ENCODE data around the gene ITGA7.
A peak's percentile ranks its signal among the peaks of the same experiment; 100 is the strongest.

Gene ITGA7

DNA sequence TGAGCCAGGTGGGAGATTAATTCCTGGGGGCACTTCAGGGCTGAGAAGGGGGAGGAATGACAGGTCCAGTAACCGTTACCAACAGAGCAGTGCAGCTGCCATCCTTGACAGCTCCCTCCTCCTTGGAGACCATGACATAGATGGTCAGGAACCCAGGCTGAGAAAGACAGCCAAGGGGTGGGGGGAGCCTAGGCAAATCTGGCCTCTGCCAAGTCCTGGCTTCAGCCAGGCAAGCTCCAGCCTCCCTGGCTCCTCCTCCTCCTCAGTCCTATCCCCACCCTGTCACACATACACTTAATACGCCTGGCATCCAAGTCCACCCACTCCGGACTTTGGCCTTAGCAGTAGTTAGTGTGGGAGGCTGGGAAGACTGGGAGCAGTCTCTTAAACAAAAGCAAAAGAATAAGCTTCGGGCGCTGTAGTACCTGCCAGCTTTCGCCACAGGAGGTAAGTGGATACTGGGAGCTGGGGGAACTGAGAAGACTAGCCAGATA lies 12.4 kb upstream of the ITGA7 start, which contains the start of gene RDH5:
TSS of gene RDH5 (plus strand) at position 323 of the 494 bp plus-strand sequence. CDS start 792 bp downstream, outside the sequence.
- no peak for DNase-seq (ENCODE audit: low read depth in 2 of 3, low spot score in 1 of 3)

DNA sequence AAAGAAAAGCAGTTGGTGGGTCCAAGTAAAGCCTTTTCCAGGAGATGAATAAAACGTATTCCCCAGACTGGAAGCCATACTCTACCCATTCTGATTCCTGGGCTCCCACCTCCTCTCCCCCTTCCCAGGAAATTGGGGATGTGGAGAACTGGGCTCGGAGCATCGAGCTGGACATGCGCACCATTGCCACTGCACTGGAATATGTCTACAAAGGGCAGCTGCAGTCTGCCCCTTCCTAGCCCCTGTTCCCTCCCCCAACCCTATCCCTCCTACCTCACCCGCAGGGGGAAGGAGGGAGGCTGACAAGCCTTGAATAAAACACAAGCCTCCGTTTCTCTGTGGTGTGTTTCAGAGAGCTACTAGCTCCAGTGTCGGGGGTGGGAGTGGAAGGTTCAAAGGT lies 11.7 kb upstream of the ITGA7 start:
- no peak for DNase-seq (ENCODE audit: low read depth in 2 of 3, low spot score in 1 of 3)

DNA sequence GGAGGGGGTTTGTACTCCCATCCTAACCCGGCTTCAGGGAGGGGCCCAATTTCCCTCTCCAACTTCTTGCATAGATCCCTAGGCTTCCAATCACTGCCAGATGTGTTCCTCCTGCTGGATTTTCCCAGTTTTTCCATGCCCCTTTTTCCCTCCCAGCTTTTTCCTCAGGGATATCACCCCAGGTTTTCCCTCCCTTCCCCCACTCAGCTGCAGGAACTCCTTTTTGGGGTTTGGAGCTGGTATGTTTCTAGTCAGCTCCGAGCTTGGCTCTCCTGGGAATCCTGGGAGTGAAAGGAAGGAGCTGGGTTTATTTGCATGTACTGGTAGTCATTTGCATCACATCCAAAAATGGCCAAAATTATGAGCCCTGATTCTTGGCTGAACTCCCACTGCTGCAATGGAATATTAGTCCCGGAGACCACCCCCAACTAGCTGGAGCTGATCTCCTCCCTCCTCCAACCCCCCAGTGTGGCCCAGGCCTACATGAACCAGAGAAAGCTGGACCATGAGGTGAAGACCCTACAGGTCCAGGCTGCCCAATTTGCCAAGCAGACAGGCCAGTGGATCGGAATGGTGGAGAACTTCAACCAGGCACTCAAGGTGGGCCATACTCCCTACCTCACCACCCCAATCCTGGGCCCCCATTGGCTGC lies 11.0 kb upstream of the ITGA7 start:
- no peak for DNase-seq (ENCODE audit: low read depth in 2 of 3, low spot score in 1 of 3)

DNA sequence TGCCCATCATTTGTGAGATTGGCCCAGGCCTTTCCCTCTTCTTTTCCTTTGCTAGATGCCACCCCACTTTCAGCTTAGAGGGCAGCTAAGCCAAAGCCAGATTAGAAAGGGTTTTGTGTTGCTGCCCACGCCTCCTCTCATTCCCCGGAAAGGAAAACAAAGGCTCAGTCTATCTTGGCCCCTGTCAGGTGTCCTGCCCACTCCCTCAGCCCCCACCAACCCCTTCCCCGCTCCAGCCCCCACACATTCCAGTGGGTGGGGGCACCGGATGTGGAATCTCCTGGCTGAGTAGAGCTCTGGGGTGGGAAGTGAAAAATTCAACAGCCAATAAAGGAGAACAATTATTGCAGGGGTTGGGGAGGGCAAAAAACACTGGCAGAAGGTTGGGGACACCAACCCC lies 10.3 kb upstream of the ITGA7 start:
- no peak for DNase-seq (ENCODE audit: low read depth in 2 of 3, low spot score in 1 of 3)

DNA sequence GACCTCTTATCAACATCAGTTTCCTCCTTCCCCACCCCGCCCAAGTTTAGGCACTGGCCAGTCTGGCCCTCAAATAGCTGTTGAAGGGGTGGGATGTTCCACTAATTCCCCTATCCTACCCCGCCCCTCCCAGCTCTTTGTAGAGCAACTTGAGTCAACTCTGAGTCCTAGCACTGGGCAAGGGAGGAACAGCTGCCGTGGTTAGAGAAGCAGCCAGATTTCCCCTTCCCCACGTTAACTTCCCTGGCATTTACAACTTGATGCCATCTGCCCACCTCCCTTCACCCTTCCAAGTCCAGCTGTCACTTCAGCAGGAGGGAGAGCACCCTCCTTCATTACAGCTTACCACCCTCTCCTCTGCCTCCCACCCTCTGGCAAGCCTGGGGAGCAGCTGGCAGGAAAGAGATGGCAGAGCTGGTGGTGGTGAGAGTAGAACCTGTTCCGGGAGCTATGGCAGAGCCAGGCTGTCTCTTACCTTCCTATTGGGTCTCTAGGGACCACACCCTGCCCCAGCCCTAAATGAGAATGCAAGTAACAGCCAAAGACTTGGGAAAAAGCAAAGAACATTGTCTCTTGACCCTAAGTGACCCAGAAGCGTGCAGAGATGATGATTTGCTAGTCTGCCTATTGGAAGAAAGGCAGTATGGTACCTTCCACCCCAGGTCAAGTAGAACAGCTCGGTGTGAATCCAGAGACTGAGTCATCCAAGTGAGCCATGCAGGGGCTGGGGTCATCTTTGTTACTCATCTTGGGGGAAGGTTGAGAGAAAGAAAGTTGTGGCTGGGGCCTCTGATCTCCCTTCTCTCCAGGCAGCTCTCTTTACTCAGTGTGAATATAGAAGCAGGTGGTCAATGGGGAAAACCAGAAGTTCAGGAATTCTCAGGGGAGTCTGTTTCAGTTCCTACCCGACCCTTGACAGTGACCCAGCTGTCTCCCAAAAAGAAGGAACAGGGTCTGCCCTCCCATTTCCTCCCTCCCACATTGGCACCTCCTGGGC lies 9.6 kb upstream of the ITGA7 start:
- no peak for DNase-seq (ENCODE audit: low read depth in 2 of 3, low spot score in 1 of 3)

DNA sequence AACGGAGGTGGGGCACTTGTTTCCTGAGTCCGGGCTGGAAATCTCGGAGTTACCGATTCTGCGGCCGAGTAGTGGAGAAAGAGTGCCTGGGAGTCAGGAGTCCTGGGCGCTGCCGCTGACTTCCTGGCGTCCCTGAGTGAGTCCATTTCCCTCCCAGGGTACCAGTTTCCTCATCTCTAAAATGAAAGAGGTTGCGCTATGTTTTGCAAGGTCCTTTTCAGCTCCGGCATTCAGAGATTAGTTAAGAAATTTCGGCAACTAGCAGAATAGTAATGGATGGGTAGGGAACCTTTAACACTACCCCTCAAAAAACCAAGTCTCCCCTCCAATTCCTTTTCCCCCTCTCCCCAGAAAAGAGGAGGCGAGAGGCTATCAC lies 8.9 kb upstream of the ITGA7 start:
- DNase-seq (ENCODE audit: low read depth in 2 of 3, low spot score in 1 of 3) = no peak

DNA sequence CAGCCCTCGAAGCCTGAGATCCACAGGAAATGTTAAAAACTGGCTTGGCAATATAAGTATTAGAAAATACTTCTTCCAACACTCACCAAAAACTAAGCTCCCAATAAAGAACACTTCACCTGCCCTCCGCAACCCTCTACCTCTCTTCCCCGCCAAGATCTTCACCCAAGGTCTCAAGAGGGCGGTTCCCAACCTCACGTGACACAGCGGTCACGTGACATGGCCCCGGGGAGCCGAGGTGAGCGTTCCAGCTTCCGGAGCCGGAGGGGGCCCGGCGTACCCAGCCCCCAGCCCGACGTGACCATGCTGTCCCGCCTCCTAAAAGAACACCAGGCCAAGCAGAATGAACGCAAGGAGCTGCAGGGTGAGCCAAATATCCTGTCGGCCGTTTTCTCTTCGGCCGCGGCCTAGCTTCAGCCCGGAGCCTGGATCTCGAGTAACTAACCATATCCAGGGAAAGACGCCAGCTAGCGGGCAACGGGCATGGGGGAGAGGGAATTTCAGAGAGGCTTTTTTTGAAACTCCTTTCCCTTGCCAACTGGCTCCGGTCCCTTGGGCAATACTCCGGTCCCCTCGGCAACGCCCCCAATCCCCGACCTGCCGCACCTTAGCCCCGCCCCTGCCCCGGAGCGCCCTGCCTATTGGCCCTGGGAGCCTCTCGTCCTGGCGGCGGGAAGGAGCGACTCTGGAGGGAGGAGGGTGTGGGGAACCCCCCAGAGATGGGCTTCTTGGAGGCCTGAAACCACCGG lies 8.3 kb upstream of the ITGA7 start, which contains the start of gene BLOC1S1:
TSS of gene BLOC1S1 (plus strand) at position 214 of the 749 bp plus-strand sequence. CDS start at position 220, 6 bp downstream.
- DNase-seq (ENCODE audit: low read depth in 2 of 3, low spot score in 1 of 3) = peak; percentile 89 to 95 (median 91)

DNA sequence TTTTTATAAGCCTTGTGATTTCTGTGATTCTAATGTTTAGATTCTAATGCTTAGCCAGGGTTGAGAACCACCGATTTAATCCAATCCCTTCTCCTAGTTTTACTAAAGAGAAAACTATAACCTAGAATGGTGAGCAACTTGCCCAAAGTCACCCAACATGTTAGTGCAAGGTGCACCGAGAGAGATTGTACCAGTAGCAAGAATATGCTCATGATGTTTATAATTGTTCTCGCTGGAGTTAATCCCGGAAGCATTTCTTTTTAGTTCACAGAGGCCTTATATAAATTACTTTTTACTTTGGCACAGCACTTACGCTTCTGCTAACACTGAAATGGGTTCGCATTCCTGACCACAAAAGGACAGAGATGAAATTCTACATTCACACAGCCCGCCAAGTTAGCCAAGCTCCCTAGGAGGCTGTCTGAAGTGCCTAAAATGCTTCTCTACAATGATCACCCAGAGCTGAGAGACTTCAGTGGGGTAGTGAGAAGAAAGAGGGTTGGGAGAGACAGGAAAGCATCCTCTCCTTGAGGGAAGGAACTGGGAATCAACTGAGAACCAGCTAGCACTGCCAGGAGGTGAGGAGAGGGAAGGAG lies 7.6 kb upstream of the ITGA7 start:
- no peak for DNase-seq (ENCODE audit: low read depth in 2 of 3, low spot score in 1 of 3)

DNA sequence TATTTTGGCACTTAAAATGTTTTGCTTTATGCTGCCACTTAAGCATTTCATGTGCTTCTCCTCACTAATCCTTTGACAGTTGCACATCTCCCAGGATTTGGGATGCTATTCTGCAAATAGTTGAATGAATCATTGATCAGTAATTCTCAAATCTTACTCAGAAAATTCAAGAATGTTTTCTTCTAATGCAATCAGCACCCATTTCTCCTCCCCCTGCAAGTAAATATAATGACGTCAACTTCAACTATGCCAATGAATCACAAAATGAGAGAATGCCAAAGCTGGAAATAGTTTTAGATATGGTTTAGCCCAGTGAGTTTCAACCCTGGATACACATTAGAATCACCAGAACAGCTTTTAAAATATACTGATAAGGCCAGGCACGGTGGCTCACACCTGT lies 6.0 kb upstream of the ITGA7 start:
- DNase-seq (ENCODE audit: low read depth in 2 of 3, low spot score in 1 of 3) = no peak

DNA sequence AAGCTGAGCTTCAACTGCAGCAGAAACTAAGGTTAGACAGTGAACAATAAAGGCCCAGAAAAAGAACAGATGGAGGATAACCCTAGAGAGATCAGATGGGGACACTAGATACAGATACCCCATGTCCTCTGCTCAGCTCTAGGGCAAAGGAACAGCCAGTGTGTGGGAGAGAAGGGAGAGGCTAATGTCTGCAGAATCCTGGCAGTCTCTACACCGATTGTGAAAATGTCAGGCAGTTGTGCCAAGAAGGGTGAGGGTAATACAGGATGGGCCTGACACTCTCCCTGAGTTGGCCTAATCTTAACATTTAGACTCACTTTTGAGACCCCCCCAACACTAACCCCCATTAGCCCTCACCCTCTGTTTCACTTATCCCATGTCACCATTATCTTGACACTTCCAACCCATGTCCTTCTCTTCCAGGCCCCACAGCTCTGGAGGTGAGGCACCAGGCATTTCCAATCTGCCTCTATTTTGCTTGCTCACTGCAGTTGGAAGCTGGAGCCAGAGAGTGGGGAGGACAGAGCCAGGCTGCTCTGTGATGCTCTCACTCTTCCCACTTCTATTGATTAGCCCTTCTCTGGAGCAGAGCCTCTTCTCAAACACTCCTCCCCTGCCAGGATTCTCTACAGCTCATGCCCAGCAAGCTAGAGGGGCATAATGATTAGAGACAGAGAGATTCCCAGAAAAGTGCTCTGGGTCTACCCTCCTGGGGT lies 5.2 kb upstream of the ITGA7 start:
- DNase-seq (ENCODE audit: low read depth in 2 of 3, low spot score in 1 of 3) = no peak

DNA sequence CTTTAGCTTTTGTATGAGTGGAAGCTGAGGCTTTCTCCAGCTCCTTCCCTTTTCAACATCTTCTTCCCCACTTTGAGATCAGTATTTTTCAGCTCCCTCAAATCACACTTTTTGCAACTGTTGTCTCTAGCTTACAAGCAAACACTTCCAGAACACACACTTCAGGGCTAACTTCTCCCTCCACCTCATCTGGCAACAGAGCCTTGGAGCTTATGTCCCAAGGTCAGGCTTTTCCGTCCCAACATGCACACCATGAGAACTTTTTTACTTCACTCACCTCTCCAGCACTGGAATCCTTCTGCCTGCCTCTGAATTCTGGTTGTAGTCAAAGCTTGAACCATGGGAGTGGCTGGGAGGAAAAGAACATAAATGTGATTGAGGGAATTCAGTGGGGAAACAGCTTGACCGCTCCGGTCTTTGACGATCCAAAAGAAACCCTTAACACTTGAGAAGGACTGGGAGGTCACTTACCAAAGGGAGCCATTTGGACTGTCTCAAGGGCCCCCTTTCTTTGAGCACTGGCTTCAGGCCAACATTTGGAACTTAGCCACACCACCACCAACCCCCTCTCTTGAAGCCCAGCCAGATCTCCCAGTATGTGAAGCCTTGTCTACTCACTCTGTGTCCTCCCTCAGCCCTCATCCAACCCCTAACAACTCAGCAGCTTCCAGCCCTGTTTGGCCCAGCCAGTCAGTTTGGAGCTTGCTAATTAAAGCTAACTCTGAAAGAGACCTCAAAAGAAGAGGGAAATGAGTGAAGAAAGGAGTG lies 4.3 kb upstream of the ITGA7 start:
- DNase-seq (ENCODE audit: low read depth in 2 of 3, low spot score in 1 of 3) = no peak

DNA sequence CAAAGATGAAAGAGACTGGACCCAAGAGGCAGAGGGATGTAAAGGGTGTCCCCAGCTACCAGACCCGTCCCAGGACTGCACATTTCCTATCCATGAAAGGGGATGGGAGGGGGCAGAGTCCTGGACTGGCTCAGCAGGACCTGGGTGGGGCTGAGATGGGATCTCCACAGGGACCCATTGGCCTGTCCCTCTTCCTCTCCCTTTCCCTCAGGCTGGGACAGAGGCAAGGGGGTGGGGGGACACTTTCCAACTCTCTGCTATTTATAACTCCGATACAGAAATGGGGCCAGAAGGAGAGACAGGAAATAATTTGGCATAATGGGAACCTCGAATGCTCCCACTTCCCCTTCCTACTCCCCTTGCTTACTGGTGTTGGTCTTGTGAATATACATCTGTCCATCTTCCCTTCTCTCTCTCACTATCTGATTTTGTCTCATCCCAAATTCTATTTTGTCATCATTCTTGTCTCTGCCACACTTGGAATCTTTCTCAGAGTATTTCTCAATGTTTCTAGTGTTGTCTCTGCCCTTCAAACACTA lies 1.1 kb upstream of the ITGA7 start:
- no peak for DNase-seq (ENCODE audit: low read depth in 2 of 3, low spot score in 1 of 3)

DNA sequence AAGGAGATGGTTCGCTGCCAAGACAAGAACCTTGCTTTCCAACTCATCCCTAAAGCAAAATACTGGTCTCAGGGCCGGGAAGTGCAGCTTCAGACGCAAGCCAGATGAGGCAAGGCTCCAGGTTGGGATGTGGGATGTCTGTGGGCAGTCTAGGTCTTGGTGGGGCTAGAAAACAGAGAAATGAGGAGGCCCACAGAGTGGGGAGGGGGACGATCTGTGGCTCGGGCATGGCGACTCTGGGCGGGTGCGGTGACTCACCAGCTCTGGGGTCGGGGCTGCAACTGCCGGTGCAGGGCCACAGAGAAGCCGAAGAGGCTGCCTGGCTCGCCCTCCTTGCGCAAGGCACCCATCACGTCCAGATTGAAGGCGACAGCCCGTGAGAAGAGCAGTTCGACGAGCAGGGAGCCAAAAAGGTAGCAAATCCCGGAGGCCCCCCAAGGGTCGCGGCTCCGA lies 459 bp downstream of the ITGA7 start:
- no peak for DNase-seq (ENCODE audit: low read depth in 2 of 3, low spot score in 1 of 3)

DNA sequence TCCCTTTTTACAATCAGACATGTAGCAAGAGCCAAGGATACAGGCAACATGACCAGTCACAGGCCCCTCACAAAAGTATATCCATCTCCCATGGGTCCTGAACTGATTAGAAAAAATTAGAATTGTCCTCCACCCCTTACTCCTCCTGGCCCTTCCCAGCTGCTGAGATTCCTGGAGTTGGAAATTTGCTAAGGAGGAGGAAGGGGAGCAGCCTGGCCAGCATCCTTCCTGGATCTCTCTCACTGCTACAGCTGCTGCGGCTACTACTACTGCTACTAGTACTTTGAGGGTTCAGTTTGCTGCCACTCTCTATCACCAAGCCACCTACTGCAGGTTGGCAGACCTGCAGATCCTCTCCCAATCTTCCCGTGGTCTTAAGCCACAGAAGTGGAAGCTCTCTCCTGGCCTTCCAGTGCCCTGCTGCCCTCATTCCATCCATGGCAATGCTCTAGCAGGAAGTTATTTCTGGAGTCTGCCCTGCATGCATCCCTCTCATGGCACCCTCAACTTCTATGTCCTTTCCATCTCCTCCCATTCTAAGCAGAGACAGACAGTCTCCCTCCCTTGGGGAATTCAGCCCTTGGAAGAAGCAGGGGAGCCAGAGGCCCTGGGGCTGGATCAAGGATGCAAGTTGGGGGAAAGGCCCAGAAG lies 1.0 kb downstream of the ITGA7 start:
- no peak for DNase-seq (ENCODE audit: low read depth in 2 of 3, low spot score in 1 of 3)

DNA sequence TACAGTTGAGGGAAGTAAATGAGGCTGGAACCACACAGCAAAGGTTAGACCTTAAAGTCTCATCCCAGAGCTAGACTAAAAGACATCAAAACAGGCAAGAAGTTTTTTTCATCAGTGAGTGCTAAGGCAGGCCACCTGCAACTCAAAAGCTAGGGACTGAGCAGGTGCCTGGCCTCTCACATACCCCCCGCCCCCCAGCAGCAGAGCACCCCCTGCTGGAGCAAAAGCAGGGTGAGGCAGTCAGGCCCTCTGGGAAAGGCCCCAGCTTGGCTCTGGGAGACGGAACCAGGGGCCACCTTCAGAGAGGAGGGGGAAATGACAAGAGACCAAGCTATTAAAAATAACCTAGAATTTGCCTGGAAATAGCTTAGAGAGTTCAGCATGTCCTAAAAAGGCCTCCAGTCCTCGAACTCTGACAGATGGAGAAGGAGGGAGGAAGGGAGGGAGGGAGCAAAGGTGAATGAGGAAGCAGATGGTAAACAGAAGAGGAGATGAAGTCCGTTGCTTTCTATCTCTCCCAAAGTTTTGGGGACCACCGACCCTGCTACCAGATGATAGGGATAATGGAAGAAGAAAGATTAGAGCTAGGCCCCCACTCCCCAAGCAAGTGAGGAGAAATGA lies 1.8 kb downstream of the ITGA7 start:
- no peak for DNase-seq (ENCODE audit: low read depth in 2 of 3, low spot score in 1 of 3)

DNA sequence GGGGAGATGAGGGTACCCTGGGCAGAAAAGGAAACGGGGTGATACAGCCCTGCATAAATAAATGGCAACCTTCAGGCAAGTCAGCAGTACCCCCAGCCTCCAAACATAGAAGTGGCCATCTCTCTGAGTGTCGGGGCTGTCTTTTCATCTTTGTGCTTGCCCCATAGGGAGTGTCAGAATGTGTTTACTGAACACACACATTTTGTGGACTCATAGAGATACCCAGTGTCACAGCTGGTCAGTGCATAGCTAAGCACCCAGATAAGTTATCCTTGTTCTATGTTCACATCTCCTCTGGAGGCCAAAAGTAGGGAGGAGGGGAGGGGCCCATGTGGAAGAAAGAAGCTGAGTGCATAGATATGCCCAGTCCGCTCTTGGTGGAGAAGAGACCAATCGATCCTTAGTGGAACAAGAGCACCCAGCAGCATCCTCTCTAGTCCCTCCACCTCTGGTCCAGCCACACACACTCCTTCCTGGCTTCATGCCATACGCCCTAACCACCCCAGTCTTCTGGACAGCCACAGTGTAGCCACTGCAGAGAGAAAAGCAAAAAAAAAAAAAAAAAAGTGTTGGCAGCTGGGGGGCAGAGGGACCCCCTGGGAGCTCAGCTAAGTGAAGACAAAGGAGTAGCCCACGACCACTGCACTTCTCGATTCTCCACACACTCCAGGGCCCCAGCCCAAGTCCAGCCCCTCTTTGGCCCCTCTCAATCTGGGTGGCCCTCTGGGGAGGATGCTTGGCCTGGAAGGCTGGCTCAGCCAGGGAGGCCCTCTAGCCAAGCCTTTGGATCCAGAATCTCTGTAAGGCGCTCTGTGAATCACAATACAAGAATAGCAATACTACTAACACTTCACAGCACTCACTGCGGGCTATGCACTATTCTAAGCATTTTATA lies 2.6 kb downstream of the ITGA7 start:
- DNase-seq (ENCODE audit: low read depth in 2 of 3, low spot score in 1 of 3) = no peak
